Fibroblast of skin of left biceps (primary cell): Measurements from ENCODE around the gene RAB32.
A peak's percentile ranks its signal among the peaks of the same experiment; 100 is the strongest.

Experiments used
- DNase-seq, 2 experiments: peaks; one replicate each; pipeline ENCODE4 v3.0.0-alpha.2; 2013; ENCODE audit warnings: low read depth in 2 of 2

Gene RAB32

GRCh38 chr6:146582857-146583256 lies 39.2 kb downstream of the RAB32 start:
- DNase-seq, result no peak

- DNase-seq, result no peak
Measured at GRCh38 chr6:146583966-146584365, 40.3 kb downstream of the RAB32 start.

GRCh38 chr6:146587459-146587858 lies 43.8 kb downstream of the RAB32 start:
- DNase-seq, result no peak

- no peak for DNase-seq
Measured at GRCh38 chr6:146590492-146590891, 46.9 kb downstream of the RAB32 start.

- no peak for DNase-seq
Measured at GRCh38 chr6:146592451-146592850, 48.8 kb downstream of the RAB32 start.

GRCh38 chr6:146593986-146594385 lies 50.4 kb downstream of the RAB32 start:
- DNase-seq, result no peak

- no peak for DNase-seq
Measured at GRCh38 chr6:146594495-146594894, 50.9 kb downstream of the RAB32 start.

- DNase-seq, result no peak
Measured at GRCh38 chr6:146595972-146596731, 52.5 kb downstream of the RAB32 start.

GRCh38 chr6:146598772-146599405 lies 55.3 kb downstream of the RAB32 start, which contains the start of gene ADGB:
Gene ADGB, plus strand, starts transcription at chr6:146598972. Its CDS starts 69 bp downstream, at chr6:146599041.
- DNase-seq, result peak in 1 of 2 experiments; percentile 5

- no peak for DNase-seq
Measured at GRCh38 chr6:146601352-146601751, 57.7 kb downstream of the RAB32 start.

- no peak for DNase-seq
Measured at GRCh38 chr6:146602526-146602925, 58.9 kb downstream of the RAB32 start.
